Nephron (organoid): ENCODE data around the gene ZYG11A.
"Not testable (repeated sequence)": the region's sequence is repeated elsewhere in the genome, so short reads cannot be mapped to it uniquely, and the experiment has no call there.

Experiments used
- H3K27ac Mint-ChIP-seq, 3 experiments: 2 replicates each; pipeline ENCODE4 v1.8.0; 2020; ENCODE audit warnings: mixed read lengths in 3 of 3, mild to moderate bottlenecking in 2 of 3, moderate library complexity in 1 of 3
- H3K27me3 Mint-ChIP-seq: 2 replicates; pipeline ENCODE4 v1.8.0; 2021; ENCODE audit warnings: low read depth, mild to moderate bottlenecking, moderate library complexity, mixed read lengths
- H3K36me3 Mint-ChIP-seq: 2 replicates; pipeline ENCODE4 v1.8.0; 2020; ENCODE audit warnings: low read depth, mixed read lengths
- H3K4me1 Mint-ChIP-seq: 2 replicates; pipeline ENCODE4 v1.8.0; 2020; ENCODE audit warnings: mixed read lengths
- H3K4me3 Mint-ChIP-seq, 3 experiments: 2 replicates each; pipeline ENCODE4 v1.8.0; 2020; ENCODE audit warnings: mild to moderate bottlenecking in 3 of 3, mixed read lengths in 3 of 3, moderate library complexity in 2 of 3
- H3K9me3 Mint-ChIP-seq: 2 replicates; pipeline ENCODE4 v1.8.0; 2020; ENCODE audit warnings: mixed read lengths
- CTCF ChIP-seq, 3 experiments: fragments of 200-600 bp; sonication (generic); IDR thresholded peaks; one replicate each; pipeline ENCODE4 v1.5.0; 2021; ENCODE audit warnings: antibody characterized with exemption in 3 of 3; ENCODE audit not compliant: unreplicated experiment in 3 of 3

Gene ZYG11A

DNA sequence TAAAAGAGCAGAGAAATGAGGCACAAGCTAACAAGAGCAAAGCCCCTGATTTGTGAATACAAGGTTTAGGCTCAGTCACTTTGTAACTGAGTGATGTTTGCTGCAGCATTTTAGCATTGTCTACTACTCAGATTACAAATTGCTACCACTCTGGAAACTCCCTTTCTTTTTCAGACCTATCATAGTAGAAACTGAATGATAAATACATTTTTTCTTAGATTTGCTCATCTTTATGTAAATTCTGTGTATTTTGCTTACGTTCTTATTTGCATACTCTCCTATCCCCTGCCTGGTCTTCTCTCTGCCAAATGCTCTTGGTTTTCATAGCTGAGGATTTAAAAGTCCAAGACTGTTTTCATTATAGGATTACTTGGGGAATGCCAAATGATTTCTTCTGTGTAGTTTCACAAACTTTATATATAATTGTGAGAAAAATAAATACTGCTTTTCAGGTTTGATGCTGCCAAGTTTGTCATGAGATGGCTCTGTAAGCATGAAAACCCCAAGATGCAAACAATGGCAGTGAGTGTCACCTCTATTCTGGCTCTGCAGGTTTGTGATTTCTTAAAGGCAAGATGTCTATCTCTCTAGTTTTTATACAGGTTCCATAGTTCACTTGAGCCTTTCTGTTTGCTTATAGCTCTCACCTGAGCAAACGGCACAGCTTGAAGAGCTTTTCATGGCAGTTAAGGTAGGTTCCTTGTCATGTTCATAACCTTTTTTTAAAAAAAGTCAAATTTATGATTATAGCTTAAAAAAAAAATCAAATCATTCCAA is 24.7 kb downstream of the ZYG11A start:
- TF ChIP-seq CTCF (IDR thresholded peaks at IDR 0.05; ENCODE audit: unreplicated experiment in 3 of 3) = no peak
- Mint-ChIP-seq H3K27ac (no peak overlapping the region), H3K4me3 (no peak overlapping the region), H3K27me3 (no peaks in the 10 kb centered on the region), H3K9me3 (no peaks in the 10 kb centered on the region), H3K4me1 (peaks cover 5% of the 10 kb centered on the region), H3K36me3 (no peaks in the 10 kb centered on the region)

DNA sequence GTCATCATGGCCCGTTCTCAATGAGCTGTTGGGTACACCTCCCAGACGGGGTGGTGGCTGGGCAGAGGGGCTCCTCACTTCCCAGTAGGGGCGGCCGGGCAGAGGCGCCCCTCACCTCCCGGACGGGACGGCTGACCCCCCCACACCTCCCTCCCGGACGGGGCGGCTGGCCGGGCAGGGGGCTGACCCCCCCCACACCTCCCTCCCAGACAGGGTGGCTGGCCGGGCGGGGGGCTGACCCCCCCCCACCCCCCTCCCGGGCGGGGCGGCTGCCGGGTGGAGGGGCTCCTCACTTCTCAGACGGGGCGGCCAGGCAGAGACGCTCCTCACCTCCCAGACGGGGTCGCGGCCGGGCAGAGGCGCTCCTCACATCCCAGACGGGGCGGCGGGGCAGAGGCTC is 27.2 kb downstream of the ZYG11A start:
- H3K9me3 Mint-ChIP-seq, H3K27me3 Mint-ChIP-seq, H3K36me3 Mint-ChIP-seq, H3K4me1 Mint-ChIP-seq, H3K27ac Mint-ChIP-seq, H3K4me3 Mint-ChIP-seq: not testable (repeated sequence)

DNA sequence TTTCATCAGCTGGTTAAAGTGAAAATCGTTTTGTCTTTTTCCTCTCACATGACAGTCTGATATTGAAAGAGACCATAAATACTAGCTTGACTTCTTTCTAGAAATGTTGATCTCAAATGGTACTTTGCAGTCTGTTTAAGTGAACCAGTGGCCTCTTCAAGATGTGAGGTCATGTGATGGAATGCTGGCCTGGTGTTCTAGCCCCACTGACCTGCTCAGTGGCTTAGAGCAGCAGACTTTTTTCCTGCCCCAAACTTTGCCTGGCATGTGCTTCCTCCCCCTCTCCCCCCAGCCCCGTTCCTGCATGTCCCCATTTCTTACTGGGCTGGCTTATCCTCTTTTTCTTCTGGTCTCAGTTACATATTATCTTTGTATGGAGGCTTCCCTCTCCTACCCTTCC is 34.3 kb downstream of the ZYG11A start:
- Mint-ChIP-seq H3K9me3 (no peaks in the 10 kb centered on the region), H3K4me3 (no peak overlapping the region), H3K27ac (no peak overlapping the region), H3K27me3 (no peaks in the 10 kb centered on the region), H3K4me1 (no peaks in the 10 kb centered on the region), H3K36me3 (no peaks in the 10 kb centered on the region)
- TF ChIP-seq CTCF (IDR thresholded peaks at IDR 0.05; ENCODE audit: unreplicated experiment in 3 of 3) = no peak

DNA sequence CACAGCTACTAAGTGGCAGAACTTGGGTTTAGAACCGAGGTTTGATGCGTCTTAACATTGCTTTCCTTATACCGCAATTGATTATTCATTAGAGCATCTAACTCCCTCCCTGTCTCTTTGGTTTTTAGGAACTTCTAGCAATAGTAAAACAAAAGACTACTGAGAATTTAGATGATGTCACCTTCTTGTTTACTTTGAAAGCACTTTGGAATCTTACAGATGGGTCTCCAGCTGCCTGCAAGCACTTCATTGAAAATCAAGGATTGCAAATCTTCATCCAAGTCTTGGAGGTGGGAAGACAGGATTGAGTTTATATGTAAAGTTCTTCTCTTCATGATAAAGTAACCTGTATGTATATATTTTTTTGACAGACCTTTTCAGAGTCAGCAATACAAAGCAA is 35.0 kb downstream of the ZYG11A start:
- Mint-ChIP-seq H3K4me3 (no peak overlapping the region), H3K27me3 (no peaks in the 10 kb centered on the region), H3K4me1 (no peaks in the 10 kb centered on the region), H3K9me3 (no peaks in the 10 kb centered on the region), H3K36me3 (no peaks in the 10 kb centered on the region), H3K27ac (no peak overlapping the region)
- TF ChIP-seq CTCF (IDR thresholded peaks at IDR 0.05; ENCODE audit: unreplicated experiment in 3 of 3) = no peak

- no peaks in the 10 kb centered on the region for H3K4me1 Mint-ChIP-seq
- H3K36me3 Mint-ChIP-seq = no peaks in the 10 kb centered on the region
- H3K27ac Mint-ChIP-seq = peak overlapping the region; percentile 27 to 56 (median 32)
- TF ChIP-seq CTCF (IDR thresholded peaks at IDR 0.05; ENCODE audit: unreplicated experiment in 3 of 3) = no peak
- H3K4me3 Mint-ChIP-seq = no peak overlapping the region
- H3K9me3 Mint-ChIP-seq = no peaks in the 10 kb centered on the region
- no peaks in the 10 kb centered on the region for H3K27me3 Mint-ChIP-seq
These were observed 37.6 kb downstream of the ZYG11A start for GRCh38 chr1:52880206-52880605.

- no peaks in the 10 kb centered on the region for H3K36me3 Mint-ChIP-seq
- H3K27ac Mint-ChIP-seq = no peak overlapping the region
- no peaks in the 10 kb centered on the region for H3K9me3 Mint-ChIP-seq
- no peaks in the 10 kb centered on the region for H3K4me1 Mint-ChIP-seq
- no peak overlapping the region for H3K4me3 Mint-ChIP-seq
- TF ChIP-seq CTCF (IDR thresholded peaks at IDR 0.05; ENCODE audit: unreplicated experiment in 3 of 3) = no peak
- H3K27me3 Mint-ChIP-seq = no peaks in the 10 kb centered on the region
These were observed 44.9 kb downstream of the ZYG11A start for GRCh38 chr1:52887483-52887882.
